ENCODE measurements around the gene YPEL4. TPM values are rescaled to one million over a fixed set of nuclear protein-coding genes. Genes with fewer than 3 reads are reported as not detected.

The YPEL4 gene
- total RNA-seq, 1 donor from 2014 or later: 0.44 TPM

DNA sequence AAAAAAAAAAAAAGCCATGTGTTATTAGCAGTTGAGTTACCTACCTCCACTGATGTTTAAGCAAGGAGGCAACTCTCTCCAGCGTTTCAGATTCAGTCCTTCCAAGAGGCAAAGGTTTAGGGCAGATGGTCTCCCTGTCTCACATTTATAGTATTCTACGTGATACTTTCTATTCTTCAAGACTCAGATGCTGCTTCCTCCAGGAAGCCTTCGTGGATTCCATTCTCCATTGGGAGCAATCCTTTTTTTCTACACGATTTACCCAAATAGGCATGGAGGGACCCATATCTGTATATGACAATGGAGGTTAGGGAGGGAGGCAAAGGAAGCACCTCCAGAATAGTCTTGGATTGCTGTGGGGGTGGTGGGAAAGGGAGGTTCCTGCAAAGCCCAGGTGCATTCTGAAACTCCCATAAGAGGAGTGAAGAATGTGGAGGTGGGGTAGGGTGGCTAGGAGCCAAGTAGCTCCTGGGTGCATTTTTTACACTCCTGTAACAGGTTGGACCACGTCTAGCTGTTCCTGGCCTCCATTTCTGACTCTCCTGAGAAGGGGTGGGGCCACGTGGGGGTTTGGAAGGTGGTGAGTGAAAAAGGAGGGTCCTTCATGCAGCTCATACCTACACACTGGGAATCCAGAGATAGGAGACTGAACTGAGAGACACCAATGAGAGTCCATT, 16.2 kb downstream of the YPEL4 start:
- no peak for DNase-seq (ENCODE audit: low spot score)

DNA sequence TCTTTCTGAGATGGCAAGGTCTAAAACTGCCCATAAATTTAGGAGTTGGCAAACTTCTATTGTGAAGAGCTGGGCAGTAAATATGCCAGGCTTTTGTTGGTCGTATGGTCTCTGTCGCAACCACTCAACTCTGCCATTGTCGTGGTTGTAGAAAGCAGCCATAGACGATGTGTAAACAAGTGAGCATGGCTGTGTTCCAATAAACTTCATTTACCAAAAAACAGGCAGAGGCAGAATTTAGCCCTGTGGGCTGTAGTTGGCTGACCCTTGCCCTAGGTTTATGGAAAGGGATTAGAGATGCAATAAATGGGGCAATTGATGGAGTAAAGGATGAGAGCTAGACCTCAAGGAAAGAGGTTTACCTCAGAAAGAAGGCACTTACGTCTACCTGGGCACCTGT, 17.6 kb downstream of the YPEL4 start:
- DNase-seq (ENCODE audit: low spot score): no peak

DNA sequence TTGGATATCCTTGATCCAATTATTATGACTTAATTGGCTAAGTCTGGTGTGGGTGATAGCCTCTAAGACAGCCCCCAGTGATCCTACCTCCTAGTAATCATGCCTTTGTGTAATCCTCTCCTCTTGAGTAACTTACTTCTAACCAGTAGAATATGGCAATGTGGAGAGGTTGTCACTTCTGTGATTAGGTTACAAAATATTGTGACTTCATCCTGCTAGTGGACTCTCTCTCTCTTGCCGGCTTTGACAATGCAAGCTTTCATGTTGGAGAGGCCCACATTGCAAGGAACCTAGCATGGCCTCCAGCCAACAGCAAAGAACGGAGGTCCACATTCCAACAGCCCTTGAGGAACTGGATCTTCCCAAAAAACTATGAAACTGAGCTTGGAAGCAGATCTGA, 19.5 kb downstream of the YPEL4 start:
- no peak for DNase-seq (ENCODE audit: low spot score)

DNA sequence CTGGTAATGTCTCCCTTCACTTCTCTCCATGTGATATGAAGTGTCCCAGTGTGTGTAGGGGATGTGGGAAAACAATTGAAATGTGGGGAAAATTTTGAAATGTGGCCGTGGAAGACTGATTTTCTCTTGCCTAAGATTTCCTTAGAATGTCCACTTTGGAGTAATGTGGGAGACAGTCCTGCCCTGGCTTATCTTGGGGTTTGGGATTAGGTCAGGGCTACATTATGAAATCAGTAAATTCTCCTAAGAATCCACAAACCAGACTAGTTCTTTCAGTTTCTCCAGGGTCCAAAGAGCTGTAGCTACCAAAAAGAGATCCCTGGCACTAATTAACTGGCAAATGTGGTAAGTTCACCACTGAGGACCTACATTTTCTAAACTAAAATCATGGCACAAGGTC, 22.8 kb downstream of the YPEL4 start:
- DNase-seq (ENCODE audit: low spot score): no peak

DNA sequence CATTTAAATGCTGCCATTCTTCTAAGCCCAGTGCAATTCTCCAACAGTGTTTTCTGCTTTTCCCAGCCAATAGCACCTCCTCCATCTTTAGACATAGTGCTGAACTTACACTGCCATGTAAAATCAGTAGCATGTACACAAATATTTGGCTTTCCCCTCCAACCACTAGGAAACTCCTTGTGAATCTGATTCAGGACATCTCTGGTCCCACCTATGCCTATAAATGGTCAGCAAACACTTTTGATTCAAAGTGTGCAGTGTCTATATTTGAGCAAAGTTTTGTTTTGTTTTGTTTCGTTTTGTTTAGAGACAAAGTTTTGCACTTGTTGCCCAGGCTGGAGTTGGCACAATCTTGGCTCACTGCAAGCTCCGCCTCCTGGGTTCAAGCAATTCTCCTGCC, 24.8 kb downstream of the YPEL4 start:
- DNase-seq (ENCODE audit: low spot score): no peak

DNA sequence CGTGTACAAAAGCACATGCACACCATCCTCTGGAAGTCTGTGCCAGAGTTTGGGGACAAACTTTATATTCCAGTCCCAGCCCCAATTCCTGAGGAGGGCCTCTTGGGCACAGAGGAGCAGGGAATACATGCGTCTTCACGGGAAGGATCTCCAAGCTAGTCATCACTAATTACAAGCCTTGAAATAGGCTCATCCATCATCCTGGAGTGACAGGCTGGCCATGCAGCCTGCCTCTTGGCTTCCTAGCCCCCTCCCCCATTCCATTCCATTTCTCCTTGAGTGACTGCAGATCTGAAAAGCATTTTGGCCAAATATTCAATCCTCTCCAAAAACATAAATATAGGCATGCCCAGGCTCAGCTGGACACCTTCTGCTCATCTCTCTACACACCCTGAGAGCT, 27.4 kb downstream of the YPEL4 start:
- DNase-seq (ENCODE audit: low spot score): no peak

DNA sequence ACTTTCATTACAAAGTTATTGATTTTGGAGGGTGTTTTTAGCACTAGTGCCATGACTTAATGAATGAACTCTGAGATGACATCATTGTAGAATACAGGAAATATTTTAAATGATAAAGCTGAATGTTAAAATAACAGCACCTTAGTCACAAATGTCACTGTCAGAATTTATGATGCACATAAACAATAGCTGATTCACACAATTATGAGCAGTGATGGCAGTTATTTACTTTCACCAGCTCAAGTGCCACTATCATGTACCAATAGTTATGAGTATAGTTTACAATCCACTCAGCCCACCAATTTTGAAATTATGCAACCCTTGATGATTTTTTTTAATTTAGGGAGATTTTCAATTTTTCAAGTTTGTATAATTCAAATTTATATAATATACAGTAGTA, 29.2 kb downstream of the YPEL4 start:
- DNase-seq (ENCODE audit: low spot score): no peak

DNA sequence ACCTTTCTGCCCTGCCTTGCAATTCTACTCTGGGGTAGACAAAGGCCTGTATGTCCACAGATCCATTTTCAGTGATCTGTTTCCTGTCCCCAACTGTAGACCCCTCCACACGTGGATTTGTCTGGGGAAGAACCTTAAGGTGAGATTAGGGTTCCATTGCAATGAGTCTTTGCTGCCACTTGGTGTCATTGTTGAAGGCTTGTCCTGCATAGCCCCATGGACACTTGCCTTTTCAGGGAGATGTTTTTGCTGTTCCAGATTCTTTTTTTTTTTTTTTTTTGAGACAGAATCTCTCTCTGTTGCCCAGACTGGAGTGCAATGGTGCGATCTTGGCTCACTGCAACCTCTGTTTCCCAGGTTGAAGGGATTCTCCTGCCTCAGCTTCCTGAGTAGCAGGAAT, 30.4 kb downstream of the YPEL4 start:
- no peak for DNase-seq (ENCODE audit: low spot score)

DNA sequence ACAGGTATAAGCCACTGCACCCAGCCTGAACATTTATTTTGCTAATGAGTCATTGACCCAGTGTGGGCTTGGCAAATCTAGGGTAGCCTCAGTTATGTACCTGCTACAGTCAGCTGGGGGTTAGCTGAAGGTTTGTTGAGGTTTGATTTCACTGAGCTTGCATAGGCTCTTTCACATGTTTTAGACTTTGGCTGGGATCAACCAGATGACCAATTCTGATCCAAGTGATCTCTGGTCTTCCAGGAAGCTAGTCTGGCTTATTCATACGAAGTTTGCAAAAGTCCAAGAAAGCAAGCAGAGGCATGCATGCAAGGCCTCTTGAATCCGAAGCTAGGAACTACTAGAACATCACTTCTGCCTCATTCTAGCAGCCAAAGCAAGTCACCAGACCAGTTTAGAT, 31.3 kb downstream of the YPEL4 start:
- DNase-seq (ENCODE audit: low spot score): no peak

DNA sequence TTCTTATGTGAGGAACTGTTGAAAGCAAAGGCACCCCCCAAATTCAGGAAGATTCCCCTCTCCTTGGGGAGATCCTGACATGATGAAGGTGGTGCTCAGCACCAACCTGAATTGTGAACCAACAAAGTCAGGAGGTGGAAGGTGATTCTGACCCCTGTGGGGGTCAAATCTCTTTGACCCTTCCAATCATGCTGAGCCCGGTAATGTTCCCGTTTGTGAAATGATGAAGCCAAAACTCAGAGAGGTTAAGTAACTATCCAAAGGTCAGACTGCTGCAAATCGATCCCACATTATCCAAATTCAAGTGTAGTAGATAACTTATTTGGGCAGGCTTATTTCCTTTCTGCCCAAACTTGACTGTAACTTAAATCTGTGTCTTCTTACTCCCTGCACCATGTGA, 33.1 kb downstream of the YPEL4 start:
- DNase-seq (ENCODE audit: low spot score): no peak

DNA sequence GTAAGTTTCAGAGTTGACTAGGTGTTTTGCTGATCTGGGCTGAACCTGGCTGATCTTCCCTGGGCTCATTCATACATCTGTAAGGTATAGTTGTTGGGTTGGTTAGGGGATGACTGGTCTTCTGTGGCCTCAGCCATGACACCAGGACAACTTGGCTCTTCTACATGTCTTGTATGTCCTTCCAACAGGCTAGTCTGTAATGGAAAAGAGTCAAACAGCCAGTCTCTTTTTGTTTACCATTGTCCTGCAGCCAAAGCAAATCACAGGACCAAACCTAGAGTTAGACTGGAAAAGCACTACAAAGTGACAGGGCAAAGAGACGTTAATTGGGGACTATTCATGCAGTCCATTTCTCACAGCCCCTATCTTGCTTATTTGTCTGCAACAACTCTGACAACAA, 34.4 kb downstream of the YPEL4 start:
- DNase-seq (ENCODE audit: low spot score): no peak

DNA sequence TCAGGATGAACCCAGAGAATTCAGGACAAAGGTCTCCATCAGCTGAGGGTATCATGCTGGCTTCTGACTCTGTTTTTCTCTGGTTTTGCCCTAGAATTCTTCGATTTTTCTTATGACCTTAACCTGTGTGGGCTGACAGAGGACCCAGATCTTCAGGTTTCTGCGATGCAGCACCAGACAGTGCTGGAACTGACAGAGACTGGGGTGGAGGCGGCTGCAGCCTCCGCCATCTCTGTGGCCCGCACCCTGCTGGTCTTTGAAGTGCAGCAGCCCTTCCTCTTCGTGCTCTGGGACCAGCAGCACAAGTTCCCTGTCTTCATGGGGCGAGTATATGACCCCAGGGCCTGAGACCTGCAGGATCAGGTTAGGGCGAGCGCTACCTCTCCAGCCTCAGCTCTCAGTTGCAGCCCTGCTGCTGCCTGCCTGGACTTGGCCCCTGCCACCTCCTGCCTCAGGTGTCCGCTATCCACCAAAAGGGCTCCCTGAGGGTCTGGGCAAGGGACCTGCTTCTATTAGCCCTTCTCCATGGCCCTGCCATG, 35.4 kb downstream of the YPEL4 start:
- DNase-seq (ENCODE audit: low spot score): no peak

DNA sequence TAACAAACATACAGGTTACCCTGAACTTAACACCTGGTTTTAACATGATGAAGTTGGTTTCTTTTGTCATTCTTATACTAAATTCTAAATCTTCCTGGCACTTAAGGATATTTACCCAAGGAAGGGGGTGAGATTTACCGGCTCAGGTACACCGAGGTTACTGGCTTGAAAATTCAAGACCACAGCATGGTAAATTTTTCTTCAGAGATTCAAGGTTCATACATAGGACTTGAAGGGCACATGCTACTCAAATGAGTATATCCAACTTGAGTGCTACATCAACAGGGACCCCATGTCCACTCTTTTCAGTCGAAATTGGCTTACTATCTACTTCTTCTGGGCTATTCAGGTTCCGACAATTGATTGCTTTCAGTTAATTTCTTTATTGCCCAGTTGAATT, 39.5 kb downstream of the YPEL4 start:
- DNase-seq (ENCODE audit: low spot score): no peak

DNA sequence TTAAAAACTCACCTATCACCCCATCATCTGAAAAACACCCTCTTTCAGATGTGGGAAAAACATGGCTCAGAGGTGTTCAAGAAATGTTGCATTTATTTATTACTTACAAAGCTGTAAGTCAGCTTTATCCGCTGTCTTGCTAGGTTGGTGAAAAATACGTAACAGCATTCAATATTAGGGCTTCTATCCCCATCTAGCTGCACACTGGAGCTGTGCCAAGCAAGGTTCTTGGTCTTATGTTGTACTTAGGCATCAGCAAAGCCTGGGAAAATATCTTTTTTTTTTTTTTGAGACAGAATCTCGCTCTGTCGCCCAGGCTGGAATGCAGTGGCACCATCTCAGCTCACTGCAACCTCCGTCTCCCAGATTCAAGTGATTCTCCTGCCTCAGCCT, 44.7 kb downstream of the YPEL4 start:
- DNase-seq (ENCODE audit: low spot score): no peak

DNA sequence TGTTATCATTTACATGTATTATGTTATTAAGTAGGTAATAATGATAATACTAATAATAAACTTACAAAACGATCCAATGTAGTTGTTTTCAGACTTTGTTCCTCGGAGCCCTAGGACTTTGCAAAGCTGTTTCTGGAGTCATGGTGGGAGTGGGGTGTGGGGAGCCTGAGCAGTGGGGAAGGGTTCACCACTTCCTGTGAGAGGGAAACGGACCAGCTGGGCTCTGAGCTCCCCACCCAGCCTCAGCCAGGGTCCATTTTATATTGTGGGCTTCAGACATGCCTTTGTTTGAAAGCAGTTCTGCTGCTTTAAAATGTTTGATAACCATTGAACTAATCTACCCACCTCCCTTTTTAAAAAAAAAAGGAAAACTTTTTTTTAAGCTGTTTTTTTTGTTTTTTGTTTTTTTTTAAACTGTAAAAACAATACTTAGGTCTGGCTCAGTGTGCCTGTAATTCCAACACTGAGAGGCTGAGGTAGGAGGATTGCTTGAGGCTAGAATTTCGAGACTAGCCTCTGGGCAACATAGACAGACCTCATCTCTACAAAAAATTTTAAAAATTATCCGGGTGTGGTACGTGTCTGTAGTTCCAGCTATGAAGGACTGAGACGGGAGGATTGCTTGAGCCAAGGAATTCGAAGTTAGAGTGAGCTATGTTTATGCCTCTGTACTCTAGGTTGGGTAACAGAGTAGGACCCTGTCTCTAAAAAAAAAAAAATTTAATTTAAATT, 45.2 kb downstream of the YPEL4 start:
- no peak for DNase-seq (ENCODE audit: low spot score)

DNA sequence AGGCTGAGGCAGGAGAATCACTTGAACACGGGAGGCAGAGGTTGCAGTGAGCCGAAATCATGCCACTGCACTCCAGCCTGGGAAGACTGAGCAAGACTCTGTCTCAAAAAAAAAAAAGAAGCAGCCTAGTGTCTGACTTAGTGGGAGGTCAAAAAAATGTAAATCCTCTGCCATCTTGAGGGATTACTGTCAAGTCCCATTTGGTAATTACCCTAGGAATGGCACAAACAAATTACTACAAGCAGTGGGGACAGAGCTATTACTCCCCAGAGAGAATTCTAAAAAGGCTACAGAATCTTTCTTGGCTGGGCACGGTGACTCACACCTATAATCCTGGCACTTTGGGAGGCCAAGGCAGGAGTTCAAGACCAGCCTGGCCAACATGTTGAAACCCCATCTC, 48.4 kb downstream of the YPEL4 start:
- DNase-seq (ENCODE audit: low spot score): no peak

DNA sequence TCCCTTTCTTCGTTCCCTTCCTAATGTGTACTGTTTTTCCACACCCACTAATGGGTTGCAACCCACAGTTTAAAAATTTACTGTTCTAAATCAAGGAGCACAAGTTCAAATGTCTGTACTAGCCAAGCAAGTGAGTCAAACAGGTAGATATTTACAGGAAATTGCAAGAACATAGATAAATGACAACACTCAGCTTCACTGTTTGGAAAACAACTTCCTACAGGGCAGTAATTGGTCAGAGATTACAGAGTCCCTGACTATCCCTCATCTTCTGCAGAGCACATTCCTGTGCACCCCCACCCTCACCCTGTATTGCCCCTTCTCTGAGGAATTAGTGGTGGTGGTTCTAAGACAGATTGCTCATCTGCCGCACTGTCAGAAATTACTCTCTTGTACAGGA, 50.3 kb downstream of the YPEL4 start:
- no peak for DNase-seq (ENCODE audit: low spot score)

DNA sequence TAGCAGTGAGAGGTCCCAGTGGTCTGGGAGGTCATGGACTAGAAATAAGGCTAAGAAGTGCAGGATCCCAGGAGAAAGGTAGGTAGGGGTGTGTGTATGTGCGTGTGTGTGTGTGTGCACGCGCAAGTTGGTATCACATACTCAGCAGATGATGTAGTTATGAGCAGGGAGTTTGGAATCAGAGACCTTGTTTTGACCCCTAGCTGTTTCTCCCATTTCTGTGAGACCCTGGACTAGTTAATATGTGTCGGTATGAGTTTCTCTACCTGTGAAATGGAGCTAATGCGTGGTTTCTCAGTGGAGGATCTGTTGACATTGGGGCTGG, 50.9 kb downstream of the YPEL4 start:
- no peak for DNase-seq (ENCODE audit: low spot score)

DNA sequence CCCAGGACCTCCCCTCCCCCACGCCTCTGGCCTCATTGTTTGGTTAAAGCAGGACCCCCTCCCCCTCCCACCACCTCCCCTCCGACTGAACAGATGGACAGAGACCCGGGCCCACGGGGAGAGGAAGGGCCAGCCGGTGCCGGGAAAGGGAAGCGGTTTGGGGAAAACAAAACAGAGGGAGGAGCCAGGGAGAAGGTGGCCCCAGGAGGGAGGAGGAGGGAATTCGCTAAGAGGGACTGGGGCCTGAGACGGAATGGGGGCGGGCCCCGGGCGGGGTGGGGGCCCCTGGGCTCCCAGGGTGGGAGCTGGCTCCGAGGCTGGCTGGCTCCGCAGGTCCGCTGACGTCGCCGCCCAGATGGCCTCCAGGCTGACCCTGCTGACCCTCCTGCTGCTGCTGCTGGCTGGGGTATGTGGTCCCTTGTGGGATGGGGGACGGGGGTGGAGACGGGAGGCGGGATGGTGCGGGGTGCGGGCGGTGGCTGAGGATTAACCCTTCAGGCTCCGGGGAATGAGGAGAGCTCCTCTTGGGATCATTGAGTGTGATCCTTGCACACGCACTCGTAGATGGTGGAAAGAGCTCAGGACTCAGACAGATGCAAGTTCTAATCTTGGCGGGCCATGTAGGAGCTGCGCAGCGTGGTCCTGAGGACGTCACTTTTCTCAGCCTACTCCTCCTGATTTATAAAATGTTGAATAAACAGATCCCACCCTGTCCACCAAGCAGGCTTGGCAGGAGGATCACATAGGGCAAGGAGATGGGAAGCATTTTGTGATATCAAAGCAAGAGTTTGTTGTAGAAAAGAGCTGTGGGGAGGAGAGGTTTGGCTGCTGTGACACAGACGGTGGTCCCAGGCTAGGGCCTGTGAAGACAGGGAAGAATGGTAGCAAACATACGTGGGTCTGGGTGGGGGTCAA, 51.5 kb downstream of the YPEL4 start:
- peak; percentile 80 for DNase-seq (ENCODE audit: low spot score)

DNA sequence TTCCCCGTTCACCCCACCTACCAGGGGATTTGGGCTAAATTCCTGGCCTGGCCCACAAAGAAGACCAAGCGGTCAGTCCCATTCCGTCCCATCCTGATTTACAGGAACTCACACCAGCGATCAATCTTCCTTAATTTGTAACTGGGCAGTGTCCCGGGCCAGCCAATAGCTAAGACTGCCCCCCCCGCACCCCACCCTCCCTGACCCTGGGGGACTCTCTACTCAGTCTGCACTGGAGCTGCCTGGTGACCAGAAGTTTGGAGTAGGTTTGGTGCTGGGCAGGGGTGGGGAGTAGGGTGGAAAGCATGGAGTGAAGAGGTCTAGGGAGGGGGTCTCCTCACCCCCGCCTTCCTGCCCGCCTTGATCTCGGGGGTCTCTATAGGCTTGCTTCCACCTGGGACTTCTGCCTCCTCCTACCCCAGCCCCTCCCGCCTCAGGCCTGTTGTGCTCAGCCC, 52.2 kb downstream of the YPEL4 start, which contains the start of gene SERPING1:
SERPING1 (plus strand) TSS at position 225 of the 455 bp plus-strand sequence. CDS start 586 bp downstream, outside the sequence.
- DNase-seq (ENCODE audit: low spot score): peak; percentile 73

DNA sequence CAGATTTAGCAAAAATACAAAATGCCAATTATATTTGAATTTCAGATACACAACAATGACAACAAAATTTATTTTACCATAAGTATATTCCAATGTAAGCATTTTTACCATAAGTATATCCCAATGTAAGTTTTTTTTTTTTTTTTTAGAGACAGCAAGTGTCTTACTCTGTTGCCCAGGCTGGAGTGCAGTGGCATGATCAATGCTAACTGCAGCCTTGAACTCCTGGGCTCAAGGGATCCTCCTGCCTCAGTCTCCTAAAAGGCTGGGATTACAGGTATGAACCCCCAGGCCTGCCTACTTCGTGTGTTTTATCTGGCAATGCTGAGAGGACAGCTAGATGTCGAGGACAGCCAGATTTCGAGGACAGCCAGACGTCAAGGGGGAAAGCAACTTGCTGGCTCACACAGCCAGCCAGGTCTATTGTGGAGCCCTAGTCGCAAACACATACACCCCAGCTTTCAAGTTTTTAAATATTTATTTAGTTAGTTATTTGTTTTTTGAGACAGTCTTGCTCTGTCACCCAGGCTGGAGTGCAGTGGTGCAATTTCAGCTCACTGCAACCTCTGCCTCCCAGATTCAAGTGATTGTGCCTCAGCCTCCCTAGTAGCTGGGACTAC, 53.3 kb downstream of the YPEL4 start:
- DNase-seq (ENCODE audit: low spot score): no peak

Measured in ureter (tissue), 1 donor.